HG03025 (cell line): ENCODE results near the gene N4BP3.
A peak's percentile ranks its signal among the peaks of the same experiment; 100 is the strongest.

Experiments
- ATAC-seq: cut with Tn5 transposase; IDR thresholded peaks from one replicate; pipeline ENCODE4 v1.9.1; 2021; ENCODE audit warnings: mild to moderate bottlenecking, moderate library complexity; ENCODE audit not compliant: unreplicated experiment, low FRiP score

Gene N4BP3

GRCh38 chr5:178098685-178099084 is 14.6 kb upstream of the N4BP3 start:
- ATAC-seq: no peak

DNA sequence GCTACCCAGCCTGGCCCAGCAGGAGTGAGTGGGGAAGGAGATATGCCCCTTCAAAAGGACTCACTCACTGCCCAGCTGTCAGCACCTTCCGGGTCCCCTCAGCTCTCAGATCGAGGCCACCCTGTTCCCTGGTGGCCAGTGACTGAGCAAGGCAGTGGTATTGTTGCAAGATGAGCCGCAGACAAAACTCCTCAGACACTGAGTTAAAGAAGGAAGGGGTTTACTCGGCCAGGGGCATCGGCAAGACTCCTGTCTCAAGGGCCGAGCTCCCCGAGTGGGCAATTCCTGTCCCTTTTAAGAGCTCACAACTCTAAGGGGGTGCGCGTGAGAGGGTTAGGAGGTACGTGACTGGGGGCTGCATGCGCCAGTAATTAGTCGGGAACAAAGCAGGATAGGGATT is 9.7 kb upstream of the N4BP3 start:
- no peak for ATAC-seq

DNA sequence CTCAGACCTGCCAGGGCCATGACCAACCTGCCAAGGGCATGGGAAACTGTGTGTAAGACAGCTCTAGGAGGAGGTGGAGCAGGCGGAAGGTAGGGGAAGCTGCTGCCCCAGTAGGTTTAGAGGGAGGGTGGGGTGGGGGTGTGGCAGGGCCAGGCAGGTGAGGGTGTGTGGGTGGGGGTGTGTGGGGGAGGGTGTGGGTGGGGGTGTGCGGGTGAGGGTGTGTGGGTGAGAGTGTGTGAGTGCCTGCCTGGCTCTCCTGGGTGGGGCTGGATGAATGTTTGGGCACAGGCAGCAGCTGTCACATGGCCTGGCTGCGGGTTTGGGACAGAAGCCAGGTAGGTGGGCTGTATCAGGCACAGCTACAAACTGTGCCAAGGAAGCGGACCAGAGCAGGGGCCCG is 8.8 kb upstream of the N4BP3 start:
- ATAC-seq: no peak

DNA sequence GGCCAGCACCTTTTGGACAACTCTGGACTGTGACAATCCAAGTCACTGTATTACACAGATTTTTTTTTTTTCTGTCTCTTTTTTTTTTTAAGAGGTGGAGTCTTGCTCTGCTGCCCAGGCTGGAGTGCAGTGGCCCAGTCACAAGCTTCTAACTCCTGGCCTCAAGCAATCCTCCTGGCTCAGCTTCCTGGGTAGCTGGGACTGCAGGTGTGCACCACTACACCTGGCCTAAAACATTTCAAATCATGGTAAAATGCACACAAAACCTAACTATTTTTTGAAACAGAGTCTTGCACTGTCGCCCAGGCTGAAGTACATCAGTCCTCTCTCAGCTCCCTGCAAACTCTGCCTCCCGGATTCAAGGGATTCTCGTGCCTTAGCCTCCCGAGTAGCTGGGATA is 7.2 kb upstream of the N4BP3 start:
- no peak for ATAC-seq

DNA sequence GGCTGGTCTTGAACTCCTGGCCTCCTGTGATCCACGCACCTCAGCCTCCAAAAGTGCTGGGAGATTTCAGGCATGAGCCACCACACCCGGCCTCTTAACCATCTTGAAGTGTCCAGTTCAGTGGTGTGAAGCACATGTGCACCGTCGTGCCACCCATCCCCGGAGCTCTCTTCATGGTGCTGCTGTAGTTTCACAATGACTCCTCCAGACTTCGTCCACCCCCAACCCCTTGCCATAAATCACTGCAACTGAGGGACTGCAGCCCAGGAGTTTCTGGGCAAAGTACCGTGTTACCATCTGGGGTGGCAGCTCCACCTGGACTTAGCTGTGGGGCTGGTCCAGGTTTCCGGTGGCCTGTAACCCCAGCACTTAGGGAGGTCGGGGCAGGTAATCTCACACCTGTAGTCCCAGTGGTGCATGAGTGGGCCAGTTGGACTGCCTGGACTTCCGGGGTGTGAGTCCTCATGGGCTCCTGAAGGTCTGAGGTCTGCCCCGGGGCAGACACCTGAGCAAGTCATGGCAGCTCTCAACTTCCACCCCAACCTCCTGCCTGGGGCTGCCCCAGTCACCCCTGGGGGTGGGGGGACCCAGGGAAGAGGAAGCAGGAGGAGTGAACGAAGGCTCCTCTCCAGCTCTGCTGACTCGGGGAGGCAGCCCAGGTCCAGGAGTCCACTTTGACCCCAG is 6.6 kb upstream of the N4BP3 start:
- no peak for ATAC-seq

DNA sequence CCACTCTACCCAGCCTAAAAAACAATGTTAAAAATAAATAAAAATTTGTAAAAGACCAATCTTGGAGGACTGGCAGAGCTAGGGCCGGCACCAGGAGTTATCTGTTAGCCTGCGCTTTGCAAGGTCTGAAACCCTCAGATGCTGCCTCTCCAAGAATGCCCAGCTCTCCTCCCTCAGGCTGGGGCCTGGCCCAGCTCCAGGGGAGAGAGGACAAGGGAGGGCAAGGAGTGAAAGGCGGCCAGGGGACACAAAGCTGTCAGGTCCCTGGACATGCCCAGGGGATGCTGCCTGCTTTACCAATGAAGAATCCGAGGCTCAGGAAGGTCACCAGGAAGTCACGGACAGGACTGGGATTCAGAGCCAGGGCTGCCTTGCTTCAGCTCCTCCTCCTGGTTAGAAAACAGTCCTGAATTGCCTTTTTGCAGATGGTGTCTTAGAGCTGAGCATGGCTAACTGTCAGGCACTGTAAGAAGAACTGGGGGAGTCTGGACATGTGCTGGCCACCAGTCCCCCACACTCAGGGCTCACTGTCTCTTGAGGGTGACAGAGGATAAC is 5.5 kb upstream of the N4BP3 start:
- no peak for ATAC-seq

GRCh38 chr5:178108446-178108845 is 4.9 kb upstream of the N4BP3 start:
- ATAC-seq: no peak

GRCh38 chr5:178108966-178109365 is 4.4 kb upstream of the N4BP3 start:
- no peak for ATAC-seq

DNA sequence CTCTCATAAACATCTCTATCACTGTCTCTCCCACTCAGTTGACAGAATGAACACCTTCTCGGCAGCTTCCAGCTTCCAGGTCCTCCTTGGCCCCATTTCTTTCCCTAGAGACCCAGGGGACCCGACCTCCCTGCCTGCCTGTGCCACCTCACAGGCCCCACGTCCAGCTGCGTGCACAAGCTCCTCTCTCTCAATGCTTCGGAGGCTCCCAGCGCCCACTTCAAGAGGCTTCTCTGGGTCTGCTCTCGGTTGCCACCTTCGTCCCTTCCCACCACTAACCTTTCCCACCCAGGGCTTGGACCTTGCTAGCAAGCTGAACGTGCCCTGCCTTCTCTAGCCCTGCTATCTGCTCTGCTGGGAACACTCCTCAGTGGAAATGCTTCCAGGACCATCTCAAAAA is 2.8 kb upstream of the N4BP3 start:
- no peak for ATAC-seq

GRCh38 chr5:178111925-178112324 is 1.4 kb upstream of the N4BP3 start:
- no peak for ATAC-seq

GRCh38 chr5:178112545-178112944 is 787 bp upstream of the N4BP3 start:
- ATAC-seq: no peak

DNA sequence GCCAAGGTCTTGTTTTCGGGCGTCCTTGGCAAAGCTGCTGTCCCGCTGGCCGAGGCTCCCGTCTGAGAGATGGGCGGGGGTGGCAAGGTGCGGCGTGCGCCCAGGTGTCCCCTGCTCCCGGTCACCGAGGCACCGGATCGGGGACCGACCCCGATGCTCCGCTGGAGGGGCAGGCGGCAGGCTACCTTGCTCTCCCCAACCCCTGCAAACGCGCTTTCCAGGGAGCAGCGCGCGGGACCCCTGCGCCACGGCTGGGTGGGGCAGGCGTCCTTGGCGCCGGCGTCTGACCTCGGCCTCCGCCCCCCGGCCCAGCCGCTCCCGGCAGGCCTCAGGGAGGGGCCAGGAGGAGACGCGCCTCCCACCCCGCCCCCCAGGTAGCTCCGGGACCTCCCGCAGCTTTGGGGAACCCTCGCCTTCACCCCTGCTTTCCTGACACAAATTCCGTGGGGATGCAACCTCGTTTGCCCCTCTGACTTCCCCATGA is 551 bp downstream of the N4BP3 start:
- ATAC-seq: peak; percentile 18

DNA sequence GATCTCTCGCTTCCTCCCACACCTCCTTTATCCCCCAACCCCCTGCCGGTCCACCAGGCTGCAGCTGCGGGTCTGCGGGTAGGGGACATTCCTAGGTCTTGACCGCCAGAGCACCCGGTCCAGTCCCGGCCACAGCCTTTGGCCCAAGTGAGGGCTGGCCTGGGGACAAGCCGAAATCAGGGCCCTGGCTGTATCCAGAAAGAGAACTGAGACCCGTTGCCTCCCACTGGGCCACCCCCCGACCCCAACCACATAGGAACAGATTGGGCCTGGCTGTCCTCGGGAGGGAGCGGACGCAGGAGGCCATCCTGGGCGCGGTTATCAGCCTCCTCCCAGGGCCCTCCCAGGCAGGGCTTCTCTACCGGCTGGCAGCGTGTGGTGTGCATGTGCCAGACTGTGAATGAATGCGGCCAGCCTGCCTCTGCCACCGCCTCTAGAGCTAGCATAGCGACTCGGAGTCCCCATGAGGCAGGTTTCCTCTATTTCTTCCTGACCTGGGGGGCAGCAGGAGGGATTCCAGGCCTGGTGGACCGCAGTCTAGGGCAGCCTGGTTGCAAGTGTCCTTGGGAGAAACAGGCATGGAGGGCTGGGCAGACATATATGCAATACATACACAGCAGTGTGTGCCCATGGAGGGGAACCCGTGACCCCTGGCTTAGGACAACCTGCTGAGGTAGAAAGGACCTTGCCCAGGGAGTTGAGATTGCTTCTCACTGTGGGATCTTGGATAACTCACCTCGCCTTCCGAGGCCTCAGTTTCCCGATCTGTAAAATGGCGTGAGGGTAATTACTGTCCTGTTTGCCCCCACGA is 1.2 kb downstream of the N4BP3 start:
- no peak for ATAC-seq

DNA sequence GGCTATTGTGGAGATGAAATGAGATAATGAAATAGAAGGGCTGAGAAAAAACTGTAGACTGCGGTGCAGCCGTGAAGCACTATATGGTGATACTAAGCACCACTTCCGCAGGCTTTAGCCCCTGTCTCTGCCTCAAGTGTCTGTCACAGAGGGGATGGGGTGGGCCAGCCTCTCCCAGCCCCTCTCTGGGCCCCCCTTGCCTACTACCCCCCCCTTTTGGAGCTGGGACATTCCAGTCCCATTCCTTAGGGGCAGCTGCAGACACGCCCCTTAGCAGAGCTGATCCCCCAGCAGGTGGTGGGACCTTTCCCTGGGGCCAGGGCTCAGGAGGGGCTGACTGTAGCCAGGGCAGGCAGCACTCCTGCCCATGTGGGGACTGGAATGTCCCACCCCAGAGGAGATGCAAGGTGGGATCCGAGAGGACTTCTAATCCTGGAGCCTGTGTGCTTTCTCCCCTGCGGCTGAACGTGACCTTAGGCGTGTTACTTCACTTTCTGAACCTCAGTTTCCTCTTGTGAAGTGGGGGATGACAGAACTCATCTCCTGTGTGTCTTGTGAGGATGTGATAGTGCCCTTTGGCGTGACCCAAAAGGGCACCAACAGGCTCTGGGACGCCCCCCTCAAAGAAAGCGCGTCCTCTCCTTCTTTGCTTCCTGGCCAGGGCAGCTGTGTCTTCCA is 1.9 kb downstream of the N4BP3 start:
- no peak for ATAC-seq

GRCh38 chr5:178115814-178116142 is 2.4 kb downstream of the N4BP3 start:
- ATAC-seq: no peak

- no peak for ATAC-seq
These were observed 3.0 kb downstream of the N4BP3 start for GRCh38 chr5:178116143-178116885.

- ATAC-seq: no peak
These were observed 4.8 kb downstream of the N4BP3 start for GRCh38 chr5:178117923-178118701.

DNA sequence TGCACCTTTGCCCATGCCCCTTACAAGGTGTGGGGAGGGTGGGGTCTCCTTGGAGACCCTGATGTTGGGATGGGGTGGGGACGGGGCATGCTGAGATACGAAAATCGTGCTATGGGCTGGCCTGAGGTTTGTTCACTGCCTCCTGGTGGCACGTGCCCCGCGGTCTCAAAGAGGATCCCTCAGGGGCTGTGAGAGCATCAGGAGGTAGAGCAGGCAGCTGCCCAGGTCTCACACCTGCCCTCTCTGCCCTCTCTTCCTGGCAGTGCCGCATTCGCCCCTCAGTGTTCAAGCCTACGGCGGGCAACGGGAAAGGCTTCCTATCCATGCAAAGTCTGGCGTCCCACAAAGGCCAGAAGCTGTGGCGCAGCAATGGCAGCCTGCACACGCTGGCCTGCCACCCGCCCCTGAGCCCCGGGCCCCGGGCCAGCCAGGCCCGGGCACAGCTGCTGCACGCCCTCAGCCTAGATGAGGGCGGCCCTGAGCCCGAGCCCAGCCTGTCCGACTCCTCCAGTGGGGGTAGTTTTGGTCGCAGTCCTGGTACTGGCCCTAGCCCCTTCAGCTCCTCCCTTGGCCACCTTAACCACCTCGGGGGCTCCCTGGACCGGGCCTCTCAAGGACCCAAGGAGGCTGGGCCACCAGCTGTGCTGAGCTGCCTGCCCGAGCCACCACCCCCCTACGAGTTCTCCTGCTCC is 6.7 kb downstream of the N4BP3 start:
- no peak for ATAC-seq
